Measurements from ENCODE around the gene PELI2.

PELI2 gene

GRCh38 chr14:56154321-56154720 lies 36.1 kb downstream of the PELI2 start:
- H2AFZ ChIP-seq: no peak overlapping the region
- no peak overlapping the region for H3K4me2 ChIP-seq (ENCODE audit: low read length)
- H3K36me3 ChIP-seq (ENCODE audit: control insufficient read depth, insufficient read depth, low read length): no peaks in the 10 kb centered on the region
- peaks cover 6% of the 10 kb centered on the region for H3K79me2 ChIP-seq
- TF ChIP-seq CTCF (IDR thresholded peaks at IDR 0.05): no peak
- H3K9ac ChIP-seq: no peak overlapping the region
- H3K27ac ChIP-seq: no peak overlapping the region
- no peaks in the 10 kb centered on the region for H3K27me3 ChIP-seq (ENCODE audit: control insufficient read depth, insufficient read depth, low read length)
- H3K9me3 ChIP-seq (ENCODE audit: control insufficient read depth, low read length): no peaks in the 10 kb centered on the region
- H3K4me1 ChIP-seq: no peaks in the 10 kb centered on the region
- no peak overlapping the region for H3K4me3 ChIP-seq (ENCODE audit: low read depth, low read length)

GRCh38 chr14:56156096-56156495 lies 37.9 kb downstream of the PELI2 start:
- peaks cover 6% of the 10 kb centered on the region for H3K79me2 ChIP-seq
- H3K27me3 ChIP-seq (ENCODE audit: control insufficient read depth, insufficient read depth, low read length): no peaks in the 10 kb centered on the region
- no peaks in the 10 kb centered on the region for H3K9me3 ChIP-seq (ENCODE audit: control insufficient read depth, low read length)
- no peak overlapping the region for H3K4me2 ChIP-seq (ENCODE audit: low read length)
- H3K4me3 ChIP-seq (ENCODE audit: low read depth, low read length): no peak overlapping the region
- no peaks in the 10 kb centered on the region for H3K36me3 ChIP-seq (ENCODE audit: control insufficient read depth, insufficient read depth, low read length)
- no peaks in the 10 kb centered on the region for H3K4me1 ChIP-seq
- H2AFZ ChIP-seq: no peak overlapping the region
- no peak for TF ChIP-seq CTCF (IDR thresholded peaks at IDR 0.05)
- no peak overlapping the region for H3K9ac ChIP-seq
- no peak overlapping the region for H3K27ac ChIP-seq

GRCh38 chr14:56159066-56159465 lies 40.9 kb downstream of the PELI2 start:
- no peak for TF ChIP-seq CTCF (IDR thresholded peaks at IDR 0.05)

GRCh38 chr14:56160088-56160487 lies 41.9 kb downstream of the PELI2 start:
- Histone ChIP-seq H3K79me2 (peaks cover 2% of the 10 kb centered on the region), H3K27me3 (ENCODE audit: control insufficient read depth, insufficient read depth, low read length) (no peaks in the 10 kb centered on the region), H3K27ac (no peak overlapping the region), H3K4me3 (ENCODE audit: low read depth, low read length) (no peak overlapping the region), H3K9ac (no peak overlapping the region), H3K4me1 (no peaks in the 10 kb centered on the region), H3K9me3 (ENCODE audit: control insufficient read depth, low read length) (no peaks in the 10 kb centered on the region), H3K36me3 (ENCODE audit: control insufficient read depth, insufficient read depth, low read length) (no peaks in the 10 kb centered on the region), H3K4me2 (ENCODE audit: low read length) (no peak overlapping the region), H2AFZ (no peak overlapping the region)
- TF ChIP-seq CTCF (IDR thresholded peaks at IDR 0.05): no peak

More at GRCh38 chr14:56159066-56159465, 40.9 kb downstream of the PELI2 start:
- Histone ChIP-seq H2AFZ (no peak overlapping the region), H3K27ac (no peak overlapping the region), H3K4me1 (no peaks in the 10 kb centered on the region), H3K4me2 (ENCODE audit: low read length) (no peak overlapping the region), H3K79me2 (peaks cover 8% of the 10 kb centered on the region), H3K9ac (no peak overlapping the region), H3K27me3 (ENCODE audit: control insufficient read depth, insufficient read depth, low read length) (no peaks in the 10 kb centered on the region), H3K4me3 (ENCODE audit: low read depth, low read length) (no peak overlapping the region), H3K36me3 (ENCODE audit: control insufficient read depth, insufficient read depth, low read length) (no peaks in the 10 kb centered on the region), H3K9me3 (ENCODE audit: control insufficient read depth, low read length) (no peaks in the 10 kb centered on the region)

GRCh38 chr14:56161658-56162057 lies 43.4 kb downstream of the PELI2 start:
- no peak overlapping the region for H3K4me2 ChIP-seq (ENCODE audit: low read length)
- no peaks in the 10 kb centered on the region for H3K9me3 ChIP-seq (ENCODE audit: control insufficient read depth, low read length)
- no peak overlapping the region for H2AFZ ChIP-seq
- no peak overlapping the region for H3K9ac ChIP-seq
- H3K79me2 ChIP-seq: peaks cover 2% of the 10 kb centered on the region
- H3K27me3 ChIP-seq (ENCODE audit: control insufficient read depth, insufficient read depth, low read length): no peaks in the 10 kb centered on the region
- H3K36me3 ChIP-seq (ENCODE audit: control insufficient read depth, insufficient read depth, low read length): no peaks in the 10 kb centered on the region
- no peak for TF ChIP-seq CTCF (IDR thresholded peaks at IDR 0.05)
- H3K4me1 ChIP-seq: no peaks in the 10 kb centered on the region
- H3K4me3 ChIP-seq (ENCODE audit: low read depth, low read length): no peak overlapping the region
- no peak overlapping the region for H3K27ac ChIP-seq
